HG03066 (cell line): Measurements from ENCODE around the gene CSNK2A2.

Source experiments
- ATAC-seq: cut with Tn5 transposase; IDR thresholded peaks from one replicate; pipeline ENCODE4 v1.9.1; 2021; ENCODE audit warnings: low read depth; ENCODE audit not compliant: unreplicated experiment

CSNK2A2 gene

GRCh38 chr16:58152246-58152868 lies 45.5 kb downstream of the CSNK2A2 start:
- no peak for ATAC-seq

GRCh38 chr16:58148526-58148925 lies 49.4 kb downstream of the CSNK2A2 start:
- ATAC-seq, result no peak

- no peak for ATAC-seq
Measured at GRCh38 chr16:58148099-58148498, 49.8 kb downstream of the CSNK2A2 start.

DNA sequence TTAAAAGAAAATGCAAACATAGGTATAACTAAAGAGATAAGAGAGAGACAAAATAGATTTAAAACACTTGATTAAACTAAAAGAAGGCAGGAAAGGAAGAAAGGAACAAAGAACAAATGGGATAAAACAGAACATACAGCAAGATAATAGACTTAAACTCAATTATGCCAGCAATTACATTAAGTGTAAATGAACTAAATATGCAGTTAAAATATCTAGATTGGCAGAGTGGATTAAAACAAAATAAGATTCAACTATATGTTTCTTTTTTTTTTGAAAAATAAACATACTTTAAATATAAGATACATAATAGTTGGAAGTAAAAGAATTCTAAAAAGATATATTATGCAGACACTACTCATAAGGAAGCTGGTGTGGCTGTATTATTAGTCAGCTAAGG lies 59.1 kb downstream of the CSNK2A2 start:
- ATAC-seq, result no peak

- ATAC-seq, result no peak
Measured at GRCh38 chr16:58137581-58137980, 60.3 kb downstream of the CSNK2A2 start.

- peak; percentile 78 for ATAC-seq
Measured at GRCh38 chr16:58129097-58129936, 68.6 kb downstream of the CSNK2A2 start, which contains the start of gene CFAP20. Gene CFAP20, minus strand, starts transcription at chr16:58129381. Its CDS starts 266 bp downstream, at chr16:58129115.

DNA sequence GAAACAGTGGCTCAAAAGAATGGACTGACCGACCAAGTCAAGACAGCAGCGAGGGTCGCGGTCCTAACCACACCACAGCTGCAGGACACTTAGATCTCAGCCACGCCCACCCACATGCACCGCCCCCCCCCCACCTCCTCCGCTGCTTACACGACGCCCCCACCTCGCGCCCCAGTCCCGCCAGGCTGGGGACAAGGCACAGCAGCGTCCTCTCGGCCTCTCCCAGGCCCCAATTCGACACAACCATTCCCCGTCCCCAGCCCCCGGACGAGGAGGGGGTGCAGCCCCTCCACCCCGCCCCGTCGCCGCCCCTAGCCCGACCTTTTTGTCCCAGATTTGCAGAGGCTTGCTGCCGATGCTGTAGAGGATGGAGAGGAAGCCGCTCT lies 69.2 kb downstream of the CSNK2A2 start:
- peak; percentile 10 for ATAC-seq

- ATAC-seq, result no peak
Measured at GRCh38 chr16:58128181-58128631, 69.7 kb downstream of the CSNK2A2 start.

DNA sequence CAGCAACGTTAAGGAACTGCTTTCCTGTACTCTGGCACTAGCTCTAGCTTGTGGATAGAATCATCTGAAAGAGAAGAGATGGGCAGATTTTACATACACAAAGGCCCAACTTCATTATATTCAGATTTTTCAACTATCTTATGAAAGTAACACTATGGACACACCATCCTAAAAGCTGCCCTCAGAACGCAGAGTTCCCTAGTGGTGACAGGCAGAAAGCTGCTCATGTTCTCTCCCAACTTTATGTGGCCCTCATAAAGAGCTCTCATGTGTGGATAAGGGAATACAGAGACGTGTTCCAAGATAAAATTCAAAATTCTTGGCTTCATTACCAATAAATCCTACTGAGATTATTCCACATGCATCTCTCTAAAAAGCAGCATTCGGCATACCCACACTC lies 70.3 kb downstream of the CSNK2A2 start:
- no peak for ATAC-seq

DNA sequence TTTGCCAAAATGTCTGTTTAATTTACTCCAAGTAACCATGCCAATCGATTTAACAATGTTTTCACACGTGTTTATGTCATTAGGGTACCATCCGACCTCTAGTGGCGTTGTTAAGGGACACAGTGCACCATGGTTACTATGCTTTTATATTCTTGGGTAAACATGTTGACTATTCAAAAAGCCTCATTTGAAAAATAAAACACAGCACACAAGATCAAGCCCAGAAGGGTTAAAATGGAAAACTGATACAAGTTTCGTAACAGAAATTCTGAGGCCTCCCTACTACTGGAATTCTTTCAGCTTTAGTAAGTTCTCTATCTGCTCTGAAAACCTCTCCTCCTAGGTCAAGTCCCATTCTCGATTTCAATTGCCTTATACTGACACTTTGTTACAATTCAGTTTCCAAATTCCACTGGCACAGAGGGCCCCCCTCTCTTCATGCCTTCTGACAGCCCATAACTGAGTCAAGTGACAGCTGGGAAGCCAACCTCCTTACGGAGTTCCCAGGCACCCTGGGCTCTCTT lies 70.8 kb downstream of the CSNK2A2 start:
- no peak for ATAC-seq

GRCh38 chr16:58126451-58126961 lies 71.4 kb downstream of the CSNK2A2 start:
- no peak for ATAC-seq

- ATAC-seq, result no peak
Measured at GRCh38 chr16:58125781-58126335, 72.0 kb downstream of the CSNK2A2 start.

GRCh38 chr16:58125041-58125440 lies 72.9 kb downstream of the CSNK2A2 start:
- ATAC-seq, result no peak

DNA sequence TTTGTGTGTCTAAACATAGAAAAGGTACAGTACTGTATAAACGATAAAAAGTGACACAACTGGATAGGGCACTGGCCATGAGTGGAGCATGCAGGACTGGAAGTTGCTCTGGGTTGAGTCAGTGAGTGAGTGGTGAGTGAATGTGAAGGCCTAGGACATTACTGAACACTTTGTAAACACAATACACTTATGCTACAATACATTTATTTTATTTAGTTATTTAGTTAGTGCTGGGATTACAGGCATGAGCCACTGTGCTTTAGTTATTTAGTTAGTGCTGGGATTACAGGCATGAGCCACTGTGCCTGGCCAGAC lies 73.3 kb downstream of the CSNK2A2 start:
- ATAC-seq, result no peak

- ATAC-seq, result no peak
Measured at GRCh38 chr16:58123896-58124600, 73.9 kb downstream of the CSNK2A2 start.

GRCh38 chr16:58121132-58121531 lies 76.8 kb downstream of the CSNK2A2 start:
- ATAC-seq, result no peak

DNA sequence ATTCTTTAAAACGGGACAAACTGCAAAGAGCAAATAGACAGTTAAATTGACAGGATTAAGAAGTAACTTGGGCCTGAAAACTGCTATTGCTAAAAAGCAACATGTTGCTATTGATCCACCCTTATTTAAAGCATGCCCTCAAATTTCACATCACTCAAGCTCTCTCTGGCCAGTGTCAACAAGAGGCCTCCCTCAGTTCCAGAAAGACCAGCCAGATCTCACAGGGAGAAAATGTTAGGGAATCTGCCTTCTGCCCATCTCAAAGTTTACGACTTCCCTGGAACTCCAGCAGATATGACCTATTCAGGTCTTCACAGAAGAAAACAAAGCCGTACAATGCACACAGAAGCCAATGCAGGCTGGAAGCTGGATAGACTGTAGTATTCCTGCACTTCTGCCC lies 77.7 kb downstream of the CSNK2A2 start:
- no peak for ATAC-seq

DNA sequence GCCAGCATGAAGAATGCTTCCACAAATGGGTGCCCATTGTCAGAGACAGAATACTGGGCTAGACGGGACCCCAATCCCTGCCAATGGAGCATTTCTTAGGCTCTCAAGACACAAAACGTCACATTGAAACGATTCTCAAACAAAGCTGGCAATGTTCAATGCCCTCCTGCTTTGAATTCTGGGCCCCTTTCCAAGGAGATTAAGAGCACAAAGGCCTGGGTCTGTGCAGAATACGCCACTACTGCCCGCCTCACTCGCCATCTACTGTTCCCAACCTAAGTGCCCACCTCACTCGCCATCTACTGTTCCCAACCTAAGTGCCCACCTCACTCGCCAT lies 78.4 kb downstream of the CSNK2A2 start:
- ATAC-seq, result no peak

GRCh38 chr16:58118801-58119508 lies 79.0 kb downstream of the CSNK2A2 start:
- ATAC-seq, result no peak

DNA sequence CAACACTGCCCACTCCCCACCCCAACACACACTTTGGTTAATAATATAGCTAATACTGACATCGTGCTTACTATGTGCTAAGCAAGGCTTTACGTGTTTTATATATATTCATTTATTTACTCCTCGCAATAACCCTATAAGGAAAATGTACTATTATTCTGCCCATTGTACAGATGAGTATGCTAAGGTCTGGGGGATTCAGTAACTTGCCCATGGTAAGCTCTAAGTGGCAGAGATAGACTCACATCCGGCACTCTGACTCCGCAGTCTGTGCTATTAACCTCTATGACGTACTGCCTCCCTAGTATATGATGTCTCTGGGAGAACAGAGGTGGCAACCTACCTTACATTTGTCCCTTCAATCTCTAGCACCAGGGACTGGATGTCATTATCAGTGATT lies 81.4 kb downstream of the CSNK2A2 start:
- ATAC-seq, result no peak
